Measurements from ENCODE around the gene FAM181B.

FAM181B gene

DNA sequence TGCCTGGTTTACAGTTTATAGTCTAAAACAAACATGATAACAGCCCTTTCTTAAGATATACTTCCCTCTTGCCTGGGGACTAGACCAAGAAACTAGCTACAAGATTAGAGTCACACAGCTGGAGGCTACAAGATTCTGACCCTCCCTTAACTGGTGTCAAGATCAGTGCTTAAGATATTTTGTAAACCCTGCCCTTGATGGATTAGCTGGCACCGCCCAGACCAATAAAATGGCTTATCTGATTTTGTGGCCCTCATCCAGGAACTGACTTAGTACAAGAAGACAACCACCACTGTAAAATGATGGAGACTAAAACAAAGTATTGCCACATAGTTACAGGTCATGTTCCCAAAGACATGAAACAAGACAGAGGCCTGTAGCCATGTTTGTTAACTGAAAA lies 53.4 kb downstream of the FAM181B start:
- DNase-seq: no peak

Measured in KG1 (cell line).